RWPE2 (cell line): ENCODE measurements around the gene PTPRN2.

ENCODE experiments used
- ATAC-seq: fragments of 200-7000 bp; cut with Tn5 transposase; 3 replicates; pipeline ENCODE4 v1.9.1; 2021; ENCODE audit warnings: low read depth
- DNase-seq: peaks from one replicate; pipeline ENCODE4 v3.0.0-alpha.2; 2020; ENCODE audit warnings: low spot score
- H3K27ac ChIP-seq: fragments of 450-650 bp; 2 replicates; pipeline ENCODE4 v1.5.1; 2017; ENCODE audit warnings: mild to moderate bottlenecking; ENCODE audit not compliant: poor library complexity, severe bottlenecking
- H3K27me3 ChIP-seq: fragments of 250-450 bp; sonication (Bioruptor Pico); 2 replicates; pipeline ENCODE4 v1.5.1; 2021; ENCODE audit warnings: mild to moderate bottlenecking, moderate library complexity; ENCODE audit not compliant: insufficient read depth, poor library complexity, severe bottlenecking
- H3K36me3 ChIP-seq: fragments of 250-450 bp; sonication (Bioruptor Pico); 2 replicates; pipeline ENCODE4 v1.5.1; 2020; ENCODE audit warnings: low read depth, mild to moderate bottlenecking, moderate library complexity
- H3K4me1 ChIP-seq: fragments of 250-450 bp; sonication (Bioruptor Pico); 2 replicates; pipeline ENCODE4 v1.5.1; 2021; ENCODE audit warnings: mild to moderate bottlenecking, moderate library complexity; ENCODE audit not compliant: insufficient read depth, poor library complexity, severe bottlenecking
- H3K4me3 ChIP-seq: fragments of 250-450 bp; sonication (Bioruptor Pico); 2 replicates; pipeline ENCODE4 v1.5.1; 2021; ENCODE audit warnings: mild to moderate bottlenecking, moderate library complexity; ENCODE audit not compliant: severe bottlenecking
- H3K9me3 ChIP-seq: fragments of 250-450 bp; sonication (Bioruptor Pico); 2 replicates; pipeline ENCODE4 v1.5.1; 2021; ENCODE audit warnings: mild to moderate bottlenecking, moderate library complexity; ENCODE audit not compliant: severe bottlenecking
- CTCF ChIP-seq: fragments of 450-650 bp; IDR thresholded peaks from one replicate; pipeline ENCODE4 v1.5.1; 2017; ENCODE audit warnings: mild to moderate bottlenecking, moderate library complexity; ENCODE audit not compliant: poor library complexity, severe bottlenecking

The PTPRN2 gene

GRCh38 chr7:158314394-158314793, 273.2 kb downstream of the PTPRN2 start:
- H3K9me3 ChIP-seq, result peaks cover 7% of the 10 kb centered on the region
- no peak for DNase-seq
- H3K4me3 ChIP-seq, result no peak overlapping the region
- H3K27me3 ChIP-seq, result no peaks in the 10 kb centered on the region
- TF ChIP-seq CTCF, result no peak
- ATAC-seq, result no peak
- no peaks in the 10 kb centered on the region for H3K4me1 ChIP-seq
- no peaks in the 10 kb centered on the region for H3K36me3 ChIP-seq
- H3K27ac ChIP-seq, result no peak overlapping the region

GRCh38 chr7:158313931-158314330, 273.7 kb downstream of the PTPRN2 start:
- H3K4me1 ChIP-seq, result no peaks in the 10 kb centered on the region
- TF ChIP-seq CTCF, result no peak
- H3K27ac ChIP-seq, result no peak overlapping the region
- no peak for ATAC-seq
- no peak for DNase-seq
- H3K27me3 ChIP-seq, result no peaks in the 10 kb centered on the region
- no peak overlapping the region for H3K4me3 ChIP-seq
- H3K36me3 ChIP-seq, result no peaks in the 10 kb centered on the region
- H3K9me3 ChIP-seq, result peaks cover 7% of the 10 kb centered on the region

- no peak for TF ChIP-seq CTCF
- ATAC-seq (no peak), DNase-seq (no peak)
- Histone ChIP-seq H3K4me1 (no peaks in the 10 kb centered on the region), H3K9me3 (peaks cover 17% of the 10 kb centered on the region), H3K36me3 (no peaks in the 10 kb centered on the region), H3K4me3 (no peak overlapping the region), H3K27ac (no peak overlapping the region), H3K27me3 (no peaks in the 10 kb centered on the region)
These were observed 274.8 kb downstream of the PTPRN2 start for GRCh38 chr7:158312789-158313188.

GRCh38 chr7:158311791-158312190, 275.8 kb downstream of the PTPRN2 start:
- H3K4me3 ChIP-seq, result no peak overlapping the region
- H3K9me3 ChIP-seq, result peaks cover 17% of the 10 kb centered on the region
- no peak overlapping the region for H3K27ac ChIP-seq

More at GRCh38 chr7:158311791-158312190, 275.8 kb downstream of the PTPRN2 start:
- no peak for TF ChIP-seq CTCF
- Histone ChIP-seq H3K27me3 (no peaks in the 10 kb centered on the region), H3K36me3 (no peaks in the 10 kb centered on the region), H3K4me1 (no peaks in the 10 kb centered on the region)
- ATAC-seq (no peak), DNase-seq (no peak)
